Keratinocyte (primary cell): ENCODE results near the gene GLP2R. TPM values are rescaled to one million over a fixed set of nuclear protein-coding genes. Genes with fewer than 3 reads are reported as not detected.

Source experiments
- DNase-seq: peaks from one replicate; pipeline ENCODE4 v3.0.0-alpha.2; 2011; ENCODE audit warnings: low read depth, missing footprints, low spot score
- FAIRE-seq: peaks from 2 replicates; lab custom pipeline; 2011; peaks lifted over from hg19 to GRCh38; lab: Jason Lieb, UNC
- H2AFZ ChIP-seq: 2 replicates; pipeline ENCODE4 v1.6.0; 2012; ENCODE audit warnings: low read length, control low read depth, inconsistent platforms; ENCODE audit not compliant: control insufficient read depth
- H3K27ac ChIP-seq: 2 replicates; pipeline ENCODE4 v1.5.1; 2011; ENCODE audit warnings: low read length; ENCODE audit not compliant: control insufficient read depth, insufficient read depth
- H3K27me3 ChIP-seq: 3 replicates; pipeline ENCODE4 v1.6.0; 2011; ENCODE audit warnings: low read length; ENCODE audit not compliant: control insufficient read depth, insufficient read depth; ENCODE audit errors: extremely low read depth
- H3K36me3 ChIP-seq, 2 experiments: 2 replicates in 1 of 2; 3 replicates in 1 of 2; pipeline ENCODE4 v1.5.1; 2011; ENCODE audit warnings: low read length in 2 of 2, mild to moderate bottlenecking in 1 of 2; ENCODE audit not compliant: control insufficient read depth in 2 of 2, insufficient read depth in 2 of 2; ENCODE audit errors: extremely low read depth in 1 of 2
- H3K4me1 ChIP-seq: 3 replicates; pipeline ENCODE4 v1.5.1; 2011; ENCODE audit warnings: low read length; ENCODE audit not compliant: control insufficient read depth, insufficient read depth; ENCODE audit errors: extremely low read depth
- H3K4me2 ChIP-seq: 3 replicates; pipeline ENCODE4 v1.6.0; 2011; ENCODE audit warnings: low read depth, low read length; ENCODE audit not compliant: control insufficient read depth, insufficient read depth; ENCODE audit errors: extremely low read depth
- H3K4me3 ChIP-seq, 3 experiments: fragments of 200-600 bp in 1 of 3; sonication (generic) in 1 of 3; 2 replicates in 2 of 3; 3 replicates in 1 of 3; pipeline ENCODE4 v1.5.1; 2011 to 2016; ENCODE audit warnings: low read length in 3 of 3, mild to moderate bottlenecking in 3 of 3, control low read depth in 2 of 3, inconsistent platforms in 1 of 3, low read depth in 1 of 3, mixed read lengths in 1 of 3, mixed run types in 1 of 3, moderate library complexity in 1 of 3; ENCODE audit not compliant: control insufficient read depth in 2 of 3, insufficient read depth in 2 of 3; ENCODE audit errors: extremely low read depth in 1 of 3
- H3K79me2 ChIP-seq: 2 replicates; pipeline ENCODE4 v1.6.0; 2012; ENCODE audit warnings: low read length; ENCODE audit not compliant: control insufficient read depth, insufficient read depth
- H3K9ac ChIP-seq: 3 replicates; pipeline ENCODE4 v1.6.0; 2011; ENCODE audit warnings: low read length; ENCODE audit not compliant: control insufficient read depth, insufficient read depth; ENCODE audit errors: extremely low read depth
- H3K9me1 ChIP-seq: 3 replicates; pipeline ENCODE4 v1.6.0; 2011; ENCODE audit warnings: low read length; ENCODE audit not compliant: control insufficient read depth, insufficient read depth; ENCODE audit errors: extremely low read depth
- H3K9me3 ChIP-seq: 2 replicates; pipeline ENCODE4 v1.5.1; 2012; ENCODE audit warnings: low read depth, low read length; ENCODE audit not compliant: control insufficient read depth
- H4K20me1 ChIP-seq: 3 replicates; pipeline ENCODE4 v1.6.0; 2011; ENCODE audit warnings: low read length; ENCODE audit not compliant: control insufficient read depth, insufficient read depth; ENCODE audit errors: extremely low read depth
- CTCF ChIP-seq, 3 experiments: IDR thresholded peaks in 1 of 3; conservative IDR thresholded peaks in 1 of 3; optimal IDR thresholded peaks in 1 of 3; 2 replicates in 2 of 3; 3 replicates in 1 of 3; pipeline versions ENCODE3 to v1.5.1; 2011; ENCODE audit warnings: low read length in 3 of 3, mild to moderate bottlenecking in 3 of 3, moderate library complexity in 2 of 3, control low read depth in 1 of 3, inconsistent platforms in 1 of 3; ENCODE audit not compliant: insufficient read depth in 2 of 3; ENCODE audit errors: extremely low read depth in 1 of 3
- EZH2 ChIP-seq: IDR thresholded peaks from one replicate; pipeline ENCODE4 v1.6.1; 2012; ENCODE audit warnings: inconsistent platforms, mild to moderate bottlenecking, low read length, moderate library complexity
- dilution Hi-C: fragments of 300-500 bp; cut with MboI; formaldehyde crosslinking; loops from one replicate; pipeline ENCODE4 v1.7.0; 2020; ENCODE audit warnings: low sequenced_read_pairs; ENCODE audit not compliant: extremely low pct_ligation_motif_present
- polyA plus RNA-seq, 5 experiments: library from polyadenylated mRNA; depleted of rRNA in 3 of 5; stranded (reverse) in 3 of 5; stranded (forward) in 1 of 5; unstranded in 1 of 5; fragments of >200 nt; gene quantifications; 1 replicate in 1 of 5; 2 replicates in 3 of 5; 3 replicates in 1 of 5; pipeline versions ENCODE4 v1.2.1 to v1.2.3, GENCODE V29; 2011 to 2012; ENCODE audit warnings: missing spikeins in 2 of 5, low read depth in 1 of 5, low replicate concordance in 1 of 5

GLP2R gene
- polyA plus RNA-seq, 1 donor (not counting 4 experiments of a cell fraction or from before 2014, with no cell fraction given): not detected

- no peak overlapping the region for H3K4me2 ChIP-seq
- H3K9me1 ChIP-seq: no peaks in the 10 kb centered on the region
- no peaks in the 10 kb centered on the region for H3K79me2 ChIP-seq
- H3K4me3 ChIP-seq: no peak overlapping the region
- no peaks in the 10 kb centered on the region for H3K9me3 ChIP-seq
- H3K27me3 ChIP-seq: no peaks in the 10 kb centered on the region
- H2AFZ ChIP-seq: no peak overlapping the region
- H3K36me3 ChIP-seq: no peaks in the 10 kb centered on the region
- no peaks in the 10 kb centered on the region for H4K20me1 ChIP-seq
- H3K27ac ChIP-seq: no peak overlapping the region
- dilution Hi-C loops: no loop called here
- H3K9ac ChIP-seq: no peak overlapping the region
- DNase-seq: no peak
- TF ChIP-seq EZH2 (no peak), CTCF (optimal IDR thresholded peaks at IDR 0.05 in 1 of 3, IDR thresholded peaks at IDR 0.05 in 1 of 3, conservative IDR thresholded peaks at IDR 0.05 in 1 of 3; ENCODE audit: extremely low read depth in 1 of 3, insufficient read depth in 2 of 3, low read length in 3 of 3) (no peak)
- no peaks in the 10 kb centered on the region for H3K4me1 ChIP-seq
- no peak for FAIRE-seq
Observed at GRCh38 chr17:9878786-9879525, 53.2 kb downstream of the GLP2R start.

GRCh38 chr17:9880582-9880999 lies 54.9 kb downstream of the GLP2R start:
- no peaks in the 10 kb centered on the region for H3K9me1 ChIP-seq

More at GRCh38 chr17:9880582-9880999, 54.9 kb downstream of the GLP2R start:
- no peak for DNase-seq
- H3K9ac ChIP-seq: no peak overlapping the region
- no peak for TF ChIP-seq EZH2
- TF ChIP-seq CTCF (optimal IDR thresholded peaks at IDR 0.05 in 1 of 3, IDR thresholded peaks at IDR 0.05 in 1 of 3, conservative IDR thresholded peaks at IDR 0.05 in 1 of 3; ENCODE audit: extremely low read depth in 1 of 3, insufficient read depth in 2 of 3, low read length in 3 of 3): no peak
- H3K9me3 ChIP-seq: no peaks in the 10 kb centered on the region
- H3K27me3 ChIP-seq: no peaks in the 10 kb centered on the region
- no peaks in the 10 kb centered on the region for H4K20me1 ChIP-seq
- H3K79me2 ChIP-seq: no peaks in the 10 kb centered on the region
- H3K4me1 ChIP-seq: no peaks in the 10 kb centered on the region
- no peak overlapping the region for H3K27ac ChIP-seq
- H3K4me2 ChIP-seq: no peak overlapping the region
- dilution Hi-C loops: no loop called here
- no peak for FAIRE-seq
- H3K36me3 ChIP-seq: no peaks in the 10 kb centered on the region
- no peak overlapping the region for H3K4me3 ChIP-seq
- H2AFZ ChIP-seq: no peak overlapping the region
